ENCODE results near the gene EPHA2.

The EPHA2 gene

GRCh38 chr1:16129921-16130543 lies 25.8 kb downstream of the EPHA2 start:
- POLR2A ChIA-PET (ENCODE audit: low non-redundant PET): no interaction called here
- peak overlapping the region; percentile 80 for H3K27ac ChIP-seq
- TF ChIP-seq, protein P1, sequence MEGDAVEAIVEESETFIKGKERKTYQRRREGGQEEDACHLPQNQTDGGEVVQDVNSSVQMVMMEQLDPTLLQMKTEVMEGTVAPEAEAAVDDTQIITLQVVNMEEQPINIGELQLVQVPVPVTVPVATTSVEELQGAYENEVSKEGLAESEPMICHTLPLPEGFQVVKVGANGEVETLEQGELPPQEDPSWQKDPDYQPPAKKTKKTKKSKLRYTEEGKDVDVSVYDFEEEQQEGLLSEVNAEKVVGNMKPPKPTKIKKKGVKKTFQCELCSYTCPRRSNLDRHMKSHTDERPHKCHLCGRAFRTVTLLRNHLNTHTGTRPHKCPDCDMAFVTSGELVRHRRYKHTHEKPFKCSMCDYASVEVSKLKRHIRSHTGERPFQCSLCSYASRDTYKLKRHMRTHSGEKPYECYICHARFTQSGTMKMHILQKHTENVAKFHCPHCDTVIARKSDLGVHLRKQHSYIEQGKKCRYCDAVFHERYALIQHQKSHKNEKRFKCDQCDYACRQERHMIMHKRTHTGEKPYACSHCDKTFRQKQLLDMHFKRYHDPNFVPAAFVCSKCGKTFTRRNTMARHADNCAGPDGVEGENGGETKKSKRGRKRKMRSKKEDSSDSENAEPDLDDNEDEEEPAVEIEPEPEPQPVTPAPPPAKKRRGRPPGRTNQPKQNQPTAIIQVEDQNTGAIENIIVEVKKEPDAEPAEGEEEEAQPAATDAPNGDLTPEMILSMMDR (conservative IDR thresholded peaks at IDR 0.05; ENCODE audit: low read depth): no peak
- no peak for DNase-seq (ENCODE audit: low spot score)
- CTCF ChIA-PET: interaction anchor here (1.5 kb wide), 1 partner anchor 51 kb away, joined by 8 read pairs; no protein-coding TSS in a partner anchor

GRCh38 chr1:16129316-16129715 lies 26.6 kb downstream of the EPHA2 start:
- TF ChIP-seq, protein P1 (conservative IDR thresholded peaks at IDR 0.05; ENCODE audit: low read depth): no peak
- no peak for DNase-seq (ENCODE audit: low spot score)
- ChIA-PET CTCF (no interaction called here), POLR2A (ENCODE audit: low non-redundant PET) (no interaction called here)
- H3K27ac ChIP-seq: peak overlapping the region; percentile 80

DNA sequence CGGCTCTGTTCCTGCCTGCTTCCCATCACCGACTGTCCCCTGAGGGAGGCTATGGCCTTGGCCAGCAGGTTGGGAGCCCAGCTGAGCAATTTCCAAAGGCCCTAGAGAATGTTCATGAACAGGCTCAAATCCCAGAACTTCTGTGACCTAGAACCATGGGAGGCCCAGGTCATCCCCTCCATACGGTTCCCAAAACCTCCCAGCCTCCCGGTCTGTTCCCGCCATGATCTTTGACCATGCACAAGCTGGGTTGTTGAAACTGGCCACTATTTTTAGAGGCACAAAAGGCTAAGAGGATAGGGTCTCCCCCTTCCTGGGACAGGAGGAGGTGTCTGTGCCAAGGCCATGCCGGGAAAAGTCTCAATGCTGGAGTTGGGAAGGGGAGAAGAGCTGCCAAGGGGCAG lies 27.5 kb downstream of the EPHA2 start:
- ChIA-PET CTCF (interaction anchor here (0.8 kb wide), 1 partner anchor 26 kb away, joined by 7 read pairs; no protein-coding TSS in a partner anchor), POLR2A (ENCODE audit: low non-redundant PET) (no interaction called here)
- peak overlapping the region; percentile 80 for H3K27ac ChIP-seq
- DNase-seq (ENCODE audit: low spot score): no peak
- TF ChIP-seq, protein P1 (conservative IDR thresholded peaks at IDR 0.05; ENCODE audit: low read depth): no peak

DNA sequence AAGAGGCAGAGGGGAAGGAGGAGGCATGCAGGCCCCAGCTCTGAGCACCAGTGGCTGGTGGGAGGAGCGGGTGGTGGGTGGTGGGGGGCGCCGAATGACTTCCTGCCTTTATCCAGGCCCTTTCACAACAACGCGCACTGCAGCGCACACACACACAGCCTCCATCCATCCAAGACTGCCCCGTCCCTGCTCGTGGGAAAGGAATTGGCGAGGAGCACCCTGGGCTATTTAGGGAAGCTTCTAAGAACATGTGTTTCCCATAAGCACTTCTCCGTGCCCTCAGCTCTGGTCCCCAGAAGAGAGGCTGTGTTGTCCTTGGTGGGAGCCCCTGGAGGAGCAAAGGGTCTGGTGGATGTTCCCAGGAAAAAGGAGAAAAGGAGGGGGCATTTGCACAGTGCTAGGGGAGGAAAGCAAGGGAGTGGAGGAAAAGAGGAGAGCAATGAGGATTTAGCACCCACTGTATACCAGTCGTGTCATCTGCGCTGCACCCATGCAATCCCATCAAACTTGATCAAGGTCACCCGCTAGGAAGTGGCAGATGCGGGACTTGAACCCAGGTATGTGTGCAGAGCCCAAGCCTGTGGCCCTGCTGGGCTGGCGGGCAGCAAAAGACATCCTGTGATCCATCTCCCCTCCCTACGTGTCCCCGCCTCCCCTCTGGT lies 28.1 kb downstream of the EPHA2 start:
- ChIA-PET CTCF (interaction anchor here (0.8 kb wide), 1 partner anchor 26 kb away, joined by 7 read pairs; no protein-coding TSS in a partner anchor), POLR2A (ENCODE audit: low non-redundant PET) (no interaction called here)
- TF ChIP-seq, protein P1 (conservative IDR thresholded peaks at IDR 0.05; ENCODE audit: low read depth): no peak
- DNase-seq (ENCODE audit: low spot score): no peak
- peak overlapping the region; percentile 80 for H3K27ac ChIP-seq

- TF ChIP-seq, protein P1 (conservative IDR thresholded peaks at IDR 0.05; ENCODE audit: low read depth): no peak
- ChIA-PET POLR2A (ENCODE audit: low non-redundant PET) (no interaction called here), CTCF (interaction anchor here (1.0 kb wide), 1 partner anchor 48 kb away, joined by 5 read pairs; no protein-coding TSS in a partner anchor)
- DNase-seq (ENCODE audit: low spot score): no peak
- peak overlapping the region; percentile 80 for H3K27ac ChIP-seq
Observed at GRCh38 chr1:16126743-16127515, 28.9 kb downstream of the EPHA2 start.

DNA sequence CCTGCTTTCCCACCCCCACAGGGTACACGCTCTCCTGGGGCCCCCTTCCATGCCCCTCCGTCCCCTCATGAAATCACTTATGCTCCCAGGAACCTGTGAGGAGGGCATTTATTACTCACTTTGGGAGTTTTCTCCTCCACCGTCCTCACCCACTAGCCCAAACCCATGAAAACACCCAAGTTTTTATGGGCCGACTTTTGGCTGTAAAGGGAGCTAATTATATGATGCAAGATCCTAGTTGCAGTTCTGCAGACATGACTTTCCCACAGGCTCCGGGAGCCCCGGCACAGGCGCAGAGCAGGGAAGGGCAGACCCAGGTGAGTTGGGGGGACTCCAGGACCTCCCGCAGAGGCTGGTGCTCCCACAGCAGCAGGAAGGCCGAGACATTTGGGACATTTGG lies 29.7 kb downstream of the EPHA2 start:
- ChIA-PET CTCF (interaction anchor here (1.0 kb wide), 1 partner anchor 47 kb away, joined by 5 read pairs; no protein-coding TSS in a partner anchor), POLR2A (ENCODE audit: low non-redundant PET) (no interaction called here)
- H3K27ac ChIP-seq: peak overlapping the region; percentile 80
- DNase-seq (ENCODE audit: low spot score): no peak
- TF ChIP-seq, protein P1 (conservative IDR thresholded peaks at IDR 0.05; ENCODE audit: low read depth): no peak
